Lower leg skin (tissue), 3 donors: ENCODE measurements around the gene SORT1.

Source experiments
- CTCF ChIP-seq, 3 donors: fragments of 450-650 bp; IDR thresholded peaks; one replicate each; pipeline ENCODE4 v1.5.1; 2016; ENCODE audit warnings: antibody characterized with exemption in 3 of 3, mild to moderate bottlenecking in 3 of 3, moderate library complexity in 2 of 3
- POLR2A ChIP-seq, 2 donors: fragments of 450-650 bp; IDR thresholded peaks; one replicate each; pipeline ENCODE4 v1.6.1; 2016 to 2017; ENCODE audit warnings: antibody characterized with exemption in 2 of 2, mild to moderate bottlenecking in 1 of 2, moderate library complexity in 1 of 2

- TF ChIP-seq POLR2A (IDR thresholded peaks at IDR 0.05) (no peak), CTCF (IDR thresholded peaks at IDR 0.05) (no peak)
Observed at GRCh38 chr1:109338608-109339007, 59.1 kb downstream of the SORT1 start.
